GM12891 (cell line): ENCODE data around the gene ADAM23.

Experiments used
- PAX5 ChIP-seq: IDR thresholded peaks from 2 replicates; pipeline ENCODE4 v1.6.1; 2011; ENCODE audit warnings: low read length, moderate library complexity, mild to moderate bottlenecking; ENCODE audit not compliant: insufficient read depth, severe bottlenecking
- POLR2A ChIP-seq: IDR thresholded peaks from 2 replicates; pipeline ENCODE4 v1.6.1; 2011; ENCODE audit warnings: low read depth, low read length, control low read depth
- POLR2AphosphoS5 ChIP-seq: IDR thresholded peaks from 2 replicates; pipeline ENCODE4 v1.6.1; 2011; ENCODE audit warnings: low read depth, low read length, control low read depth
- POU2F2 ChIP-seq: IDR thresholded peaks from 2 replicates; pipeline ENCODE4 v1.6.1; 2011; ENCODE audit warnings: low read depth, mild to moderate bottlenecking, control low read depth, low read length, moderate library complexity
- SPI1 ChIP-seq: IDR thresholded peaks from 2 replicates; pipeline ENCODE4 v1.6.1; 2011; ENCODE audit warnings: low read depth, low read length, control low read depth
- TAF1 ChIP-seq: IDR thresholded peaks from 2 replicates; pipeline ENCODE4 v1.6.1; 2011; ENCODE audit warnings: low read depth, low read length, control low read depth

DNA sequence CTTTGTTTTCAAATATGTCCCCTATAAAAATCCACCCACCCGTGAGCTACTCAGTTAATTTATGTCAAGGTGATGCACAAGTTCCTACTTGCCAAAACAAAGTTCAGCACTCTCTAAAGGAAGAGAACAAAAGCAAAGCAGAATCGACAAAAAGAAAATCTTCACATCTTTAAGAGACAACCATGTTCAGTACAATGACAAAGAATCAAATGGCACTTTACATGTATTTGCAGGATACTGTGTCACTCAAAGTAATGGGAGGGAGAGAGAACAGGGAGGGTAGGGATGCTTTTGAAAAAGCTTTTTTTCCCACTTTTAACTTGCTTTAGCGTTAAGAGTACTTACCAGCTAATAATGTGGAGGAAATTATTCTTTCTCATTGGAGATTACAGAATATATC is 159.9 kb downstream of the ADAM23 start:
- TF ChIP-seq TAF1 (no peak), POLR2A (no peak), POLR2AphosphoS5 (no peak), SPI1 (no peak), POU2F2 (no peak), PAX5 (no peak)
